ENCODE data around the gene MUC2. TPM values are rescaled to one million over a fixed set of nuclear protein-coding genes. Genes with fewer than 3 reads are reported as not detected.

MUC2 gene
- total and polyA plus RNA-seq, 9 of the 15 experiments (the other 6 are each of a cell fraction or from before 2014, with no cell fraction given) = under 0.01 to 0.18 TPM; not detected in 7

DNA sequence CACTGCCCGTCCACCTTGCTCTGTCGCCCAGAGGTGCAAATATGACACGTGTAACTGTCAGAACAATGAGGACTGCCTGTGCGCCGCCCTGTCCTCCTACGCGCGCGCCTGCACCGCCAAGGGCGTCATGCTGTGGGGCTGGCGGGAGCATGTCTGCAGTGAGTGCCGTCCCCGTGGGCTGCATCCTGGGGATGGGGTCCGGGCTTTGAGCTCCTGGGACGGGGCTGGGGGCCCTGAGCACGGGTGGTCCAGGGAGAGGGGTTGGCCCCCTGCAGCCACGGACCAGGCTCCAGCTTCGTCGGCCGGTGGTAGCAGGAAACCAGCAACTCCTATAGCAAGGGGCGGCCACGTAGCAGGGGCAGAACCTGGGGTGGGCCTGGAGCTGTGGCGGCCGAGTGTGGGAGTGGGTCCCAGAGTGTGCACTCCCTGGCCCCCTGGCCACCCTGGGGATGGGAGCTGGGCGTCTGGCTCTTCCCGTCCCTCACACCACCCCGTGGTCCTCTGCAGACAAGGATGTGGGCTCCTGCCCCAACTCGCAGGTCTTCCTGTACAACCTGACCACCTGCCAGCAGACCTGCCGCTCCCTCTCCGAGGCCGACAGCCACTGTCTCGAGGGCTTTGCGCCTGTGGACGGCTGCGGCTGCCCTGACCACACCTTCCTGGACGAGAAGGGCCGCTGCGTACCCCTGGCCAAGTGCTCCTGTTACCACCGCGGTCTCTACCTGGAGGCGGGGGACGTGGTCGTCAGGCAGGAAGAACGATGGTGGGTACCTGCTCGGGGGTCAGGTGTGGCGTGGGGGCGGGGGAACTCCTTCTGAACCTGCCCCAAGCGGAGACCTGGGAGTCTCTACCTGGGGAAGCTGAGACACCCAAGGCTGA is 10.1 kb downstream of the MUC2 start:
- intact Hi-C loops (cut with micrococcal nuclease) = no loop called here
- 2% methylated on average over 45 of the region's 49 CpGs for WGBS (ENCODE audit: insufficient coverage, low coverage, missing lambda C conversion rate)
- TF ChIP-seq FUS (optimal IDR thresholded peaks at IDR 0.05; ENCODE audit: low read depth, low read length) (no peak), CEBPB (tag; IDR thresholded peaks at IDR 0.05) (no peak), ZNF165 (CRISPR knock-in tag; IDR thresholded peaks at IDR 0.05; ENCODE audit: borderline replicate concordance) (no peak), HMGN3 (IDR thresholded peaks at IDR 0.05; ENCODE audit: borderline replicate concordance, extremely low read depth, insufficient read length, low read depth, low read length) (peak; percentile 32), EGR1 (conservative IDR thresholded peaks at IDR 0.05) (peak; percentile 37; the same call in 1 of the 2 replicates), HDGF (IDR thresholded peaks at IDR 0.05) (no peak), PRPF4 (IDR thresholded peaks at IDR 0.05; ENCODE audit: insufficient read depth, low read depth, low read length, poor library complexity, severe bottlenecking) (no peak), ZNF431 (CRISPR knock-in tag; IDR thresholded peaks at IDR 0.05) (no peak)
- TF ChIP-seq, protein P1, sequence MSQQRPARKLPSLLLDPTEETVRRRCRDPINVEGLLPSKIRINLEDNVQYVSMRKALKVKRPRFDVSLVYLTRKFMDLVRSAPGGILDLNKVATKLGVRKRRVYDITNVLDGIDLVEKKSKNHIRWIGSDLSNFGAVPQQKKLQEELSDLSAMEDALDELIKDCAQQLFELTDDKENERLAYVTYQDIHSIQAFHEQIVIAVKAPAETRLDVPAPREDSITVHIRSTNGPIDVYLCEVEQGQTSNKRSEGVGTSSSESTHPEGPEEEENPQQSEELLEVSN (IDR thresholded peaks at IDR 0.05; ENCODE audit: borderline replicate concordance in 1 of 2, extremely low read depth in 1 of 2, insufficient read depth in 1 of 2, insufficient read length in 1 of 2, low read depth in 1 of 2, low read length in 1 of 2, poor library complexity in 1 of 2, severe bottlenecking in 1 of 2) = peak in 1 of 2 experiments; percentile 50
- TF ChIP-seq, protein P2, sequence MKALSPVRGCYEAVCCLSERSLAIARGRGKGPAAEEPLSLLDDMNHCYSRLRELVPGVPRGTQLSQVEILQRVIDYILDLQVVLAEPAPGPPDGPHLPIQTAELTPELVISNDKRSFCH (CRISPR knock-in tag; IDR thresholded peaks at IDR 0.05) = no peak
- TF ChIP-seq, protein P2 (tag; IDR thresholded peaks at IDR 0.05) = no peak
- TF ChIP-seq, protein P3, sequence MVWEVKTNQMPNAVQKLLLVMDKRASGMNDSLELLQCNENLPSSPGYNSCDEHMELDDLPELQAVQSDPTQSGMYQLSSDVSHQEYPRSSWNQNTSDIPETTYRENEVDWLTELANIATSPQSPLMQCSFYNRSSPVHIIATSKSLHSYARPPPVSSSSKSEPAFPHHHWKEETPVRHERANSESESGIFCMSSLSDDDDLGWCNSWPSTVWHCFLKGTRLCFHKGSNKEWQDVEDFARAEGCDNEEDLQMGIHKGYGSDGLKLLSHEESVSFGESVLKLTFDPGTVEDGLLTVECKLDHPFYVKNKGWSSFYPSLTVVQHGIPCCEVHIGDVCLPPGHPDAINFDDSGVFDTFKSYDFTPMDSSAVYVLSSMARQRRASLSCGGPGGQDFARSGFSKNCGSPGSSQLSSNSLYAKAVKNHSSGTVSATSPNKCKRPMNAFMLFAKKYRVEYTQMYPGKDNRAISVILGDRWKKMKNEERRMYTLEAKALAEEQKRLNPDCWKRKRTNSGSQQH (CRISPR knock-in tag; IDR thresholded peaks at IDR 0.05) = no peak
- TF ChIP-seq, protein P4, sequence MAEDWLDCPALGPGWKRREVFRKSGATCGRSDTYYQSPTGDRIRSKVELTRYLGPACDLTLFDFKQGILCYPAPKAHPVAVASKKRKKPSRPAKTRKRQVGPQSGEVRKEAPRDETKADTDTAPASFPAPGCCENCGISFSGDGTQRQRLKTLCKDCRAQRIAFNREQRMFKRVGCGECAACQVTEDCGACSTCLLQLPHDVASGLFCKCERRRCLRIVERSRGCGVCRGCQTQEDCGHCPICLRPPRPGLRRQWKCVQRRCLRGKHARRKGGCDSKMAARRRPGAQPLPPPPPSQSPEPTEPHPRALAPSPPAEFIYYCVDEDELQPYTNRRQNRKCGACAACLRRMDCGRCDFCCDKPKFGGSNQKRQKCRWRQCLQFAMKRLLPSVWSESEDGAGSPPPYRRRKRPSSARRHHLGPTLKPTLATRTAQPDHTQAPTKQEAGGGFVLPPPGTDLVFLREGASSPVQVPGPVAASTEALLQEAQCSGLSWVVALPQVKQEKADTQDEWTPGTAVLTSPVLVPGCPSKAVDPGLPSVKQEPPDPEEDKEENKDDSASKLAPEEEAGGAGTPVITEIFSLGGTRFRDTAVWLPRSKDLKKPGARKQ (CRISPR knock-in tag; IDR thresholded peaks at IDR 0.05) = no peak
- TF ChIP-seq, protein P5, sequence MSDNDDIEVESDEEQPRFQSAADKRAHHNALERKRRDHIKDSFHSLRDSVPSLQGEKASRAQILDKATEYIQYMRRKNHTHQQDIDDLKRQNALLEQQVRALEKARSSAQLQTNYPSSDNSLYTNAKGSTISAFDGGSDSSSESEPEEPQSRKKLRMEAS (CRISPR knock-in tag; IDR thresholded peaks at IDR 0.05) = peak; percentile 63

More for the DNA sequence above, 10.1 kb downstream of the MUC2 start:
- Histone ChIP-seq H3K9ac (ENCODE audit: insufficient read depth in 1 of 2, low read depth in 2 of 2, low read length in 2 of 2) (no peak overlapping the region), H3K4me1 (replicated peaks in 1 of 2; ENCODE audit: control insufficient read depth in 2 of 2, insufficient read depth in 2 of 2, low read length in 2 of 2) (peaks cover 0 to 37% of the 10 kb centered on the region in 2 experiments; a peak in 2 of 5 replicates), H3K36me3 (ENCODE audit: control insufficient read depth, insufficient read depth, low read length) (no peaks in the 10 kb centered on the region), H3K9me3 (replicated peaks; ENCODE audit: control insufficient read depth, insufficient read depth, low read depth, low read length) (no peaks in the 10 kb centered on the region), H2AFZ (ENCODE audit: low read depth, low read length) (no peak overlapping the region), H3K4me2 (ENCODE audit: insufficient read depth, low read length) (no peak overlapping the region), H3K27me3 (ENCODE audit: control insufficient read depth in 2 of 2, insufficient read depth in 2 of 2, low read length in 2 of 2) (peaks cover 8 to 43% of the 10 kb centered on the region in 2 experiments; a peak in 4 of 5 replicates), H3K4me3 (no peak overlapping the region), H3K9me1 (ENCODE audit: control insufficient read depth, insufficient read depth, low read length) (no peaks in the 10 kb centered on the region), H4K20me1 (replicated peaks; ENCODE audit: control insufficient read depth, insufficient read depth, low read length) (no peaks in the 10 kb centered on the region), H3K79me2 (ENCODE audit: control insufficient read depth, insufficient read depth, low read length) (no peaks in the 10 kb centered on the region), H3K27ac (ENCODE audit: extremely low read depth, low read depth, low read length) (no peak overlapping the region)
- BruUV-seq (replicated peaks) = no TSS peak
- peak; percentile 59 for ATAC-seq
- CTCF ChIA-PET (ENCODE audit: low intra/inter-chr PET ratio) = no interaction called here
- DNase-seq (ENCODE audit: extremely low read depth in 1 of 4, low spot score in 3 of 4) = peak in 3 of 4 experiments; percentile 23 to 39 (median 35)
- in situ Hi-C loops (cut with MboI) = no loop called here
- POLR2A ChIA-PET = interaction anchor here (0.6 kb wide), 1 partner anchor 56 kb away, joined by 3 read pairs; no protein-coding TSS in a partner anchor
- no peak for FAIRE-seq
